Left cardiac atrium (tissue), 4 donors: ENCODE results near the gene C16orf74. TPM values are rescaled to one million over a fixed set of nuclear protein-coding genes. Genes with fewer than 3 reads are reported as not detected.
A peak's percentile ranks its signal among the peaks of the same experiment; 100 is the strongest.

ENCODE experiments used
- ATAC-seq, 2 donors: fragments of 200-7000 bp; cut with Tn5 transposase; one replicate each; pipeline ENCODE4 v1.9.1; 2020; ENCODE audit warnings: mild to moderate bottlenecking in 2 of 2, moderate library complexity in 2 of 2
- DNase-seq: peaks from one replicate; pipeline ENCODE4 v3.0.0-alpha.2; 2020
- intact Hi-C, 2 donors: fragments of 100-400 bp; cut with DNase I; formaldehyde crosslinking; loops; one replicate each; pipeline versions ENCODE4 v1.14.1 to v1.15.1; 2022 to 2023
- total RNA-seq, 2 donors: library from RNA; stranded (reverse); fragmentation: NEBNext Ultra II Directional; extraction: Animal tissue kit (Norgen Biotek cat#: 25700); gene quantifications; one replicate each; pipeline ENCODE4 v1.2.1, GENCODE V29; 2021
- donor health status: DM: no; HTN: yes; CAD: no.
- donor health status: DM: no; HTN: yes; CAD: no; lungs with severe emphysema.
- donor health status: DM: yes; HTN: yes; CAD: no.
- donor health status: Dilated cardiomyopathy.

C16orf74 gene
- total RNA-seq, 2 donors from 2014 or later = 2.3 to 2.6 TPM

- DNase-seq (no peak), ATAC-seq (peak in 1 of 2 donors; percentile 42)
- intact Hi-C loops = no loop called here
Observed at GRCh38 chr16:85752511-85753420, 1.9 kb upstream of the C16orf74 start.

- DNase-seq (no peak), ATAC-seq (no peak)
- intact Hi-C loops = no loop called here
Observed at GRCh38 chr16:85751698-85752501, 1.0 kb upstream of the C16orf74 start.

GRCh38 chr16:85750146-85750826 lies 610 bp downstream of the C16orf74 start:
- peak; percentile 45 for DNase-seq
- ATAC-seq = peak; percentile 22 to 66
- intact Hi-C loops = no loop called here

GRCh38 chr16:85749771-85750145 lies 1.1 kb downstream of the C16orf74 start:
- DNase-seq = no peak
- ATAC-seq = no peak
- intact Hi-C loops = no loop called here

GRCh38 chr16:85746460-85747215 lies 4.3 kb downstream of the C16orf74 start:
- ATAC-seq (no peak), DNase-seq (no peak)
- intact Hi-C loops = no loop called here

- ATAC-seq = no peak
- DNase-seq = no peak
- intact Hi-C loops = no loop called here
Observed at GRCh38 chr16:85738923-85739715, 11.8 kb downstream of the C16orf74 start.

GRCh38 chr16:85736921-85737320 lies 14.0 kb downstream of the C16orf74 start:
- DNase-seq (no peak), ATAC-seq (no peak)
- intact Hi-C loops = no loop called here

- DNase-seq = no peak
- intact Hi-C loops = no loop called here
- no peak for ATAC-seq
Observed at GRCh38 chr16:85735946-85736345, 14.9 kb downstream of the C16orf74 start.

- peak in 1 of 2 donors; percentile 24 for ATAC-seq
- DNase-seq = no peak
- intact Hi-C loops = no loop called here
Observed at GRCh38 chr16:85735225-85735635, 15.7 kb downstream of the C16orf74 start.

GRCh38 chr16:85734311-85735017 lies 16.4 kb downstream of the C16orf74 start:
- DNase-seq (no peak), ATAC-seq (no peak)
- intact Hi-C loops = no loop called here

- intact Hi-C loops = no loop called here
- ATAC-seq = peak in 1 of 2 donors; percentile 43
Observed at GRCh38 chr16:85733839-85734170, 17.1 kb downstream of the C16orf74 start.

GRCh38 chr16:85733155-85733838 lies 17.6 kb downstream of the C16orf74 start:
- intact Hi-C loops = no loop called here
- ATAC-seq = no peak
- DNase-seq = no peak

More at GRCh38 chr16:85733839-85734170, 17.1 kb downstream of the C16orf74 start:
- no peak for DNase-seq

GRCh38 chr16:85731179-85731578 lies 19.7 kb downstream of the C16orf74 start:
- ATAC-seq (no peak), DNase-seq (no peak)
- intact Hi-C loops = no loop called here

GRCh38 chr16:85730186-85730465 lies 20.8 kb downstream of the C16orf74 start:
- ATAC-seq = peak in 1 of 2 donors; percentile 13
- intact Hi-C loops = no loop called here
- DNase-seq = no peak

- intact Hi-C loops = loop anchor here in 1 of 2 donors (10.0 kb wide), 1 partner anchor 465 kb away; no protein-coding TSS in a partner anchor
- ATAC-seq (no peak), DNase-seq (no peak)
Observed at GRCh38 chr16:85729452-85730185, 21.3 kb downstream of the C16orf74 start.

- DNase-seq (no peak), ATAC-seq (no peak)
- intact Hi-C loops = loop anchor here in 1 of 2 donors (10.0 kb wide), 1 partner anchor 464 kb away; no protein-coding TSS in a partner anchor
Observed at GRCh38 chr16:85728879-85729278, 22.0 kb downstream of the C16orf74 start.
